Activated CD8-positive, alpha-beta memory T cell treated with anti-CD3 and anti-CD28 coated beads for 36 hours (primary cell): ENCODE data around the gene CFAP20. TPM values are rescaled to one million over a fixed set of nuclear protein-coding genes. Genes with fewer than 3 reads are reported as not detected.

Experiments used
- CTCF ChIA-PET: fragments of 350-600 bp; sonication (Branson Sonifier 250); formaldehyde crosslinking; loops from one replicate; lab custom pipeline; 2021; ENCODE audit warnings: antibody characterized with exemption; lab: Charles Lee
- POLR2A ChIA-PET: fragments of 350-600 bp; sonication (Branson Sonifier 250); formaldehyde crosslinking; loops from one replicate; lab custom pipeline; 2021; ENCODE audit warnings: antibody characterized with exemption; lab: Charles Lee
- total RNA-seq, 2 experiments: library from RNA; stranded (reverse); gene quantifications; one replicate each; pipeline ENCODE4 v1.2.3, GENCODE V29; 2021

CFAP20 gene
- total RNA-seq: 10 to 100 TPM; 54.3 to 54.7 TPM

- ChIA-PET POLR2A (interaction anchor here (0.7 to 1.2 kb wide), 5 partner anchors 13 to 1678 kb away, joined by 3 read pairs; partner anchors contain the start of genes NUDT21 and OGFOD1), CTCF (interaction anchor here (0.8 to 1.7 kb wide), 6 partner anchors 13 to 128 kb away, joined by 3 to 5 read pairs (median 4); partner anchors contain the start of gene USB1)
These were observed at the start of gene CFAP20 for GRCh38 chr16:58129097-58129936. Gene CFAP20 (minus strand): TSS chr16:58129381. CDS start chr16:58129115, 266 bp downstream.

- POLR2A ChIA-PET: no interaction called here
- CTCF ChIA-PET: no interaction called here
These were observed 48.2 kb upstream of the CFAP20 start for GRCh38 chr16:58177353-58177710.

GRCh38 chr16:58176608-58177352 is 47.6 kb upstream of the CFAP20 start:
- ChIA-PET CTCF (no interaction called here), POLR2A (no interaction called here)

GRCh38 chr16:58170223-58170622 is 41.0 kb upstream of the CFAP20 start:
- CTCF ChIA-PET: no interaction called here

GRCh38 chr16:58160855-58161254 is 31.7 kb upstream of the CFAP20 start:
- POLR2A ChIA-PET: no interaction called here

More at GRCh38 chr16:58170223-58170622, 41.0 kb upstream of the CFAP20 start:
- POLR2A ChIA-PET: no interaction called here

GRCh38 chr16:58158725-58159124 is 29.5 kb upstream of the CFAP20 start:
- ChIA-PET CTCF (no interaction called here), POLR2A (no interaction called here)

More at GRCh38 chr16:58160855-58161254, 31.7 kb upstream of the CFAP20 start:
- CTCF ChIA-PET: no interaction called here

- POLR2A ChIA-PET: no interaction called here
- CTCF ChIA-PET: no interaction called here
These were observed 28.9 kb upstream of the CFAP20 start for GRCh38 chr16:58157951-58158540.

- ChIA-PET POLR2A (no interaction called here), CTCF (no interaction called here)
These were observed 28.1 kb upstream of the CFAP20 start for GRCh38 chr16:58157239-58157638.

GRCh38 chr16:58155839-58156238 is 26.7 kb upstream of the CFAP20 start:
- ChIA-PET CTCF (interaction anchor here (0.7 kb wide), 1 partner anchor 1706 kb away, joined by 3 read pairs; no protein-coding TSS in a partner anchor), POLR2A (no interaction called here)

- CTCF ChIA-PET: no interaction called here
- POLR2A ChIA-PET: no interaction called here
These were observed 25.2 kb upstream of the CFAP20 start for GRCh38 chr16:58154345-58154744.

GRCh38 chr16:58152246-58152868 is 23.2 kb upstream of the CFAP20 start:
- ChIA-PET POLR2A (no interaction called here), CTCF (interaction anchor here (0.7 kb wide), 1 partner anchor 337 kb away, joined by 3 read pairs; no protein-coding TSS in a partner anchor)

- POLR2A ChIA-PET: no interaction called here
- CTCF ChIA-PET: no interaction called here
These were observed 19.3 kb upstream of the CFAP20 start for GRCh38 chr16:58148526-58148925.

- ChIA-PET POLR2A (no interaction called here), CTCF (no interaction called here)
These were observed 18.9 kb upstream of the CFAP20 start for GRCh38 chr16:58148099-58148498.

GRCh38 chr16:58138852-58139251 is 9.7 kb upstream of the CFAP20 start:
- ChIA-PET POLR2A (no interaction called here), CTCF (no interaction called here)

GRCh38 chr16:58137581-58137980 is 8.4 kb upstream of the CFAP20 start:
- ChIA-PET POLR2A (no interaction called here), CTCF (no interaction called here)

- POLR2A ChIA-PET: interaction anchor here (0.6 to 1.2 kb wide), 3 partner anchors 68 to 258 kb away, joined by 3 read pairs; a partner anchor contains a TSS
- CTCF ChIA-PET: interaction anchor here (0.8 to 1.3 kb wide), 4 partner anchors 18 to 105 kb away, joined by 3 to 5 read pairs (median 4); no protein-coding TSS in a partner anchor
These were observed 477 bp downstream of the CFAP20 start for GRCh38 chr16:58128711-58129096.

- ChIA-PET CTCF (interaction anchor here (0.6 to 1.8 kb wide), 2 partner anchors 27 to 122 kb away, joined by 3 to 5 read pairs; a partner anchor contains a TSS), POLR2A (interaction anchor here (0.6 kb wide), 1 partner anchor 69 kb away, joined by 3 read pairs; no protein-coding TSS in a partner anchor)
These were observed 975 bp downstream of the CFAP20 start for GRCh38 chr16:58128181-58128631.

- CTCF ChIA-PET: interaction anchor here (0.6 to 1.8 kb wide), 3 partner anchors 26 to 123 kb away, joined by 3 to 5 read pairs (median 5); a partner anchor contains a TSS
- POLR2A ChIA-PET: no interaction called here
These were observed 1.5 kb downstream of the CFAP20 start for GRCh38 chr16:58127634-58128033.
